ENCODE results near the gene DENND2C. TPM values are rescaled to one million over a fixed set of nuclear protein-coding genes. Genes with fewer than 3 reads are reported as not detected.

Gene DENND2C
- total RNA-seq, 1 experiment from 2014 or later = 1.1 TPM

- in situ Hi-C loops (cut with HindIII; ENCODE audit: low pct_unique_long_range_greater_than_20kb, low sequenced_read_pairs) = no loop called here
- Histone ChIP-seq H3K4me1 (ENCODE audit: control insufficient read depth, insufficient read depth, low read length) (no peaks in the 10 kb centered on the region), H3K27me3 (ENCODE audit: control insufficient read depth, insufficient read depth, low read length) (no peaks in the 10 kb centered on the region), H3K27ac (ENCODE audit: low read length) (no peak overlapping the region), H3K36me3 (ENCODE audit: control insufficient read depth, insufficient read depth, low read length) (no peaks in the 10 kb centered on the region), H3K4me3 (ENCODE audit: low read depth in 2 of 2, low read length in 2 of 2) (no peak overlapping the region), H3K9me3 (ENCODE audit: control insufficient read depth, insufficient read depth, low read depth, low read length) (no peaks in the 10 kb centered on the region)
- DNase-seq (ENCODE audit: low read depth, low spot score) (no peak), ATAC-seq (no peak)
- TF ChIP-seq REST (IDR thresholded peaks at IDR 0.05; ENCODE audit: insufficient read depth in 1 of 2, low read depth in 2 of 2, low read length in 1 of 2) = no peak
- no peak for TF ChIP-seq TCF7L2 (IDR thresholded peaks at IDR 0.05; ENCODE audit: low read depth, low read length)
- CTCF ChIA-PET = no interaction called here
- POLR2A ChIA-PET = interaction anchor here (0.7 kb wide), 1 partner anchor 29 kb away, joined by 4 read pairs; no protein-coding TSS in a partner anchor
- BruUV-seq (replicated peaks) = no TSS peak
- intact Hi-C loops (cut with micrococcal nuclease; ENCODE audit: unreplicated experiment) = no loop called here
Measured at GRCh38 chr1:114638910-114639309, 30.9 kb downstream of the DENND2C start.

GRCh38 chr1:114632427-114632826 lies 37.4 kb downstream of the DENND2C start:
- ChIA-PET CTCF (no interaction called here), POLR2A (no interaction called here)
- in situ Hi-C loops (cut with HindIII; ENCODE audit: low pct_unique_long_range_greater_than_20kb, low sequenced_read_pairs) (no loop called here), intact Hi-C loops (cut with micrococcal nuclease; ENCODE audit: unreplicated experiment) (no loop called here)
- DNase-seq (ENCODE audit: low read depth, low spot score) = no peak
- H3K4me1 ChIP-seq (ENCODE audit: control insufficient read depth, insufficient read depth, low read length) = no peaks in the 10 kb centered on the region
- no peak for ATAC-seq
- H3K9me3 ChIP-seq (ENCODE audit: control insufficient read depth, insufficient read depth, low read depth, low read length) = no peaks in the 10 kb centered on the region
- H3K36me3 ChIP-seq (ENCODE audit: control insufficient read depth, insufficient read depth, low read length) = no peaks in the 10 kb centered on the region
- H3K27me3 ChIP-seq (ENCODE audit: control insufficient read depth, insufficient read depth, low read length) = no peaks in the 10 kb centered on the region
- H3K4me3 ChIP-seq (ENCODE audit: low read depth in 2 of 2, low read length in 2 of 2) = no peak overlapping the region
- no peak overlapping the region for H3K27ac ChIP-seq (ENCODE audit: low read length)
- BruUV-seq (replicated peaks) = no TSS peak
- TF ChIP-seq POLR2AphosphoS5 (IDR thresholded peaks at IDR 0.05; ENCODE audit: low read depth, low read length) (no peak), REST (IDR thresholded peaks at IDR 0.05; ENCODE audit: insufficient read depth in 1 of 2, low read depth in 2 of 2, low read length in 1 of 2) (no peak), CTCF (IDR thresholded peaks at IDR 0.05) (no peak), TCF7L2 (IDR thresholded peaks at IDR 0.05; ENCODE audit: low read depth, low read length) (no peak), SIN3A (IDR thresholded peaks at IDR 0.05; ENCODE audit: borderline replicate concordance, insufficient read depth, low read depth, low read length) (no peak)
